Inferior parietal cortex (tissue), 1 donor: ENCODE measurements around the gene TNFRSF13B.
"Not testable (repeated sequence)": the region's sequence is repeated elsewhere in the genome, so short reads cannot be mapped to it uniquely, and the experiment has no call there.

Experiments
- DNase-seq: peaks from one replicate; pipeline ENCODE4 v3.0.0-alpha.2; 2016; ENCODE audit errors: extremely low spot score

TNFRSF13B gene

GRCh38 chr17:16961022-16961421 is 10.9 kb downstream of the TNFRSF13B start:
- not testable (repeated sequence) for DNase-seq

GRCh38 chr17:16955011-16955410 is 16.9 kb downstream of the TNFRSF13B start:
- DNase-seq = not testable (repeated sequence)

- DNase-seq = no peak
Observed at GRCh38 chr17:16954521-16954920, 17.4 kb downstream of the TNFRSF13B start.

GRCh38 chr17:16953841-16954240 is 18.1 kb downstream of the TNFRSF13B start:
- no peak for DNase-seq

GRCh38 chr17:16953347-16953746 is 18.6 kb downstream of the TNFRSF13B start:
- no peak for DNase-seq

- DNase-seq = no peak
Observed at GRCh38 chr17:16952401-16952800, 19.5 kb downstream of the TNFRSF13B start.

- no peak for DNase-seq
Observed at GRCh38 chr17:16950488-16950887, 21.4 kb downstream of the TNFRSF13B start.

- no peak for DNase-seq
Observed at GRCh38 chr17:16948587-16949376, 23.1 kb downstream of the TNFRSF13B start.

- DNase-seq = peak; percentile 51
Observed at GRCh38 chr17:16947470-16947869, 24.4 kb downstream of the TNFRSF13B start.

GRCh38 chr17:16945663-16946218 is 26.2 kb downstream of the TNFRSF13B start:
- DNase-seq = no peak

- no peak for DNase-seq
Observed at GRCh38 chr17:16945136-16945482, 26.8 kb downstream of the TNFRSF13B start.

GRCh38 chr17:16944334-16945135 is 27.4 kb downstream of the TNFRSF13B start:
- DNase-seq = no peak

GRCh38 chr17:16943541-16944333 is 28.2 kb downstream of the TNFRSF13B start:
- DNase-seq = no peak

- no peak for DNase-seq
Observed at GRCh38 chr17:16943032-16943352, 28.9 kb downstream of the TNFRSF13B start.

GRCh38 chr17:16942141-16943031 is 29.5 kb downstream of the TNFRSF13B start:
- no peak for DNase-seq

- no peak for DNase-seq
Observed at GRCh38 chr17:16941072-16942036, 30.6 kb downstream of the TNFRSF13B start.

- DNase-seq = no peak
Observed at GRCh38 chr17:16940116-16940881, 31.6 kb downstream of the TNFRSF13B start.

- no peak for DNase-seq
Observed at GRCh38 chr17:16939606-16940115, 32.3 kb downstream of the TNFRSF13B start.

GRCh38 chr17:16939208-16939576 is 32.7 kb downstream of the TNFRSF13B start:
- no peak for DNase-seq
